ENCODE results near the gene FRY.

DNA sequence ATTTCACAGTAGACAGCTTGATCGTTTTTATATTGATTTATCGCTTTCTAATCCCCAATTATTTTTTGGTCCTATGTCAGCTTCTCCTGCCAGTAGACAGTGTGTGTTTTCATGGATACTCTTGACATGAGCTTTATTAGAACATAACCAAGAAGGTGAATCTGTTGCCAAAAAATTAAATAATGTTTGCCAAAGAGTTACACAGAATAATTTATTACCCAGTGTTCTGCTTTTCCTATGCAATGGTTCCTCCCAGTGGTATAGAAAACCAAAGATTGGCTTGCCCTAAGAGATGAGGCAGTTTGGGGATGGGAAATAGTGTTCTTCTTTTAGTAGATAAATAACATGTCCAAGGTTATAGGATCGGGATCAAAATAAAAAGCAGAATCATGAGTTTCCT, 8.5 kb upstream of the FRY start:
- TF ChIP-seq, protein P1, sequence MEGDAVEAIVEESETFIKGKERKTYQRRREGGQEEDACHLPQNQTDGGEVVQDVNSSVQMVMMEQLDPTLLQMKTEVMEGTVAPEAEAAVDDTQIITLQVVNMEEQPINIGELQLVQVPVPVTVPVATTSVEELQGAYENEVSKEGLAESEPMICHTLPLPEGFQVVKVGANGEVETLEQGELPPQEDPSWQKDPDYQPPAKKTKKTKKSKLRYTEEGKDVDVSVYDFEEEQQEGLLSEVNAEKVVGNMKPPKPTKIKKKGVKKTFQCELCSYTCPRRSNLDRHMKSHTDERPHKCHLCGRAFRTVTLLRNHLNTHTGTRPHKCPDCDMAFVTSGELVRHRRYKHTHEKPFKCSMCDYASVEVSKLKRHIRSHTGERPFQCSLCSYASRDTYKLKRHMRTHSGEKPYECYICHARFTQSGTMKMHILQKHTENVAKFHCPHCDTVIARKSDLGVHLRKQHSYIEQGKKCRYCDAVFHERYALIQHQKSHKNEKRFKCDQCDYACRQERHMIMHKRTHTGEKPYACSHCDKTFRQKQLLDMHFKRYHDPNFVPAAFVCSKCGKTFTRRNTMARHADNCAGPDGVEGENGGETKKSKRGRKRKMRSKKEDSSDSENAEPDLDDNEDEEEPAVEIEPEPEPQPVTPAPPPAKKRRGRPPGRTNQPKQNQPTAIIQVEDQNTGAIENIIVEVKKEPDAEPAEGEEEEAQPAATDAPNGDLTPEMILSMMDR (IDR thresholded peaks at IDR 0.05), result no peak
- no peak for TF ChIP-seq POLR2A (IDR thresholded peaks at IDR 0.05)
- no peak for TF ChIP-seq POLR2AphosphoS5 (IDR thresholded peaks at IDR 0.05)
